Panc1 (cell line): ENCODE measurements around the gene PEF1.

Experiments
- CTCF ChIP-seq: fragments of 450-650 bp; IDR thresholded peaks from 2 replicates; pipeline ENCODE4 v1.5.1; 2017; ENCODE audit warnings: mild to moderate bottlenecking
- POLR2AphosphoS5 ChIP-seq: IDR thresholded peaks from 2 replicates; pipeline ENCODE4 v1.6.1; 2012; ENCODE audit warnings: mild to moderate bottlenecking, low read depth, low read length, moderate library complexity
- REST ChIP-seq, 2 experiments: IDR thresholded peaks; 2 replicates each; pipeline ENCODE4 v1.6.1; 2011 to 2012; ENCODE audit warnings: low read depth in 2 of 2, control low read depth in 1 of 2, low read length in 1 of 2, mild to moderate bottlenecking in 1 of 2, moderate library complexity in 1 of 2; ENCODE audit not compliant: insufficient read depth in 1 of 2
- SIN3A ChIP-seq: IDR thresholded peaks from 2 replicates; pipeline ENCODE4 v1.6.1; 2012; ENCODE audit warnings: low read depth, mild to moderate bottlenecking, low read length, moderate library complexity, borderline replicate concordance; ENCODE audit not compliant: insufficient read depth

GRCh38 chr1:31671147-31671546 is 26.5 kb upstream of the PEF1 start:
- no peak for TF ChIP-seq CTCF
- no peak for TF ChIP-seq POLR2AphosphoS5
- TF ChIP-seq REST (IDR thresholded peaks at IDR 0.05; ENCODE audit: insufficient read depth in 1 of 2, low read depth in 2 of 2, low read length in 1 of 2) = no peak
- no peak for TF ChIP-seq SIN3A
